GM10266 (cell line): ENCODE data around the gene PRICKLE3.

Experiments used
- DNase-seq: peaks from one replicate; pipeline ENCODE4 v3.0.0; 2012; ENCODE audit errors: extremely low spot score
- TF ChIP-seq, protein P1 (sequence below): IDR thresholded peaks from 2 replicates; pipeline ENCODE4 v1.5.1; 2012; ENCODE audit warnings: mild to moderate bottlenecking, low read depth; ENCODE audit not compliant: control insufficient read depth, insufficient read depth; ENCODE audit errors: missing control alignments

The PRICKLE3 gene

GRCh38 chrX:49183701-49184281 is 2.4 kb downstream of the PRICKLE3 start:
- TF ChIP-seq, protein P1, sequence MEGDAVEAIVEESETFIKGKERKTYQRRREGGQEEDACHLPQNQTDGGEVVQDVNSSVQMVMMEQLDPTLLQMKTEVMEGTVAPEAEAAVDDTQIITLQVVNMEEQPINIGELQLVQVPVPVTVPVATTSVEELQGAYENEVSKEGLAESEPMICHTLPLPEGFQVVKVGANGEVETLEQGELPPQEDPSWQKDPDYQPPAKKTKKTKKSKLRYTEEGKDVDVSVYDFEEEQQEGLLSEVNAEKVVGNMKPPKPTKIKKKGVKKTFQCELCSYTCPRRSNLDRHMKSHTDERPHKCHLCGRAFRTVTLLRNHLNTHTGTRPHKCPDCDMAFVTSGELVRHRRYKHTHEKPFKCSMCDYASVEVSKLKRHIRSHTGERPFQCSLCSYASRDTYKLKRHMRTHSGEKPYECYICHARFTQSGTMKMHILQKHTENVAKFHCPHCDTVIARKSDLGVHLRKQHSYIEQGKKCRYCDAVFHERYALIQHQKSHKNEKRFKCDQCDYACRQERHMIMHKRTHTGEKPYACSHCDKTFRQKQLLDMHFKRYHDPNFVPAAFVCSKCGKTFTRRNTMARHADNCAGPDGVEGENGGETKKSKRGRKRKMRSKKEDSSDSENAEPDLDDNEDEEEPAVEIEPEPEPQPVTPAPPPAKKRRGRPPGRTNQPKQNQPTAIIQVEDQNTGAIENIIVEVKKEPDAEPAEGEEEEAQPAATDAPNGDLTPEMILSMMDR = no peak
- DNase-seq = no peak

DNA sequence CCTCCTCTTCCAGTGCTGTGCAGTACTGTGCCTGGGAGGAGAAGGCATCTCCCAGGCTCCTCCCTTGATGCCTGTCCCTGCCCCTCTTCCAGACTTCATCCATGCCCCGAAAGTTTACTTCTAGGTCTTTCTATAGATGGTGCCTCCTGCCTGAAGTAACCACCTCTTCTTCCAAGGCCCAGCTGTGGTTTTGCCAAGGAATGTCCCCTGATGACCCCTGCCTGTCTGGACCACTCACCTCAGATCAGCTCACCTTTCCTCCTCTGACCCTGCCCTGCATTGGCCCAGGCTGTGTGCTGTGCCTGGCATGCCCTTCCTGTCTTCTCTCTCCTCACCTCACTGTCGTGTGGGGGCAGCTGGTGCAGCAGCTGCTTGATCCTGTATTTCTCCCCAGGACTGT is 6.8 kb downstream of the PRICKLE3 start:
- TF ChIP-seq, protein P1 = no peak
- DNase-seq = no peak

GRCh38 chrX:49178537-49178936 is 7.6 kb downstream of the PRICKLE3 start:
- no peak for DNase-seq
- TF ChIP-seq, protein P1 = no peak

GRCh38 chrX:49177873-49178480 is 8.2 kb downstream of the PRICKLE3 start:
- no peak for DNase-seq
- TF ChIP-seq, protein P1 = no peak

DNA sequence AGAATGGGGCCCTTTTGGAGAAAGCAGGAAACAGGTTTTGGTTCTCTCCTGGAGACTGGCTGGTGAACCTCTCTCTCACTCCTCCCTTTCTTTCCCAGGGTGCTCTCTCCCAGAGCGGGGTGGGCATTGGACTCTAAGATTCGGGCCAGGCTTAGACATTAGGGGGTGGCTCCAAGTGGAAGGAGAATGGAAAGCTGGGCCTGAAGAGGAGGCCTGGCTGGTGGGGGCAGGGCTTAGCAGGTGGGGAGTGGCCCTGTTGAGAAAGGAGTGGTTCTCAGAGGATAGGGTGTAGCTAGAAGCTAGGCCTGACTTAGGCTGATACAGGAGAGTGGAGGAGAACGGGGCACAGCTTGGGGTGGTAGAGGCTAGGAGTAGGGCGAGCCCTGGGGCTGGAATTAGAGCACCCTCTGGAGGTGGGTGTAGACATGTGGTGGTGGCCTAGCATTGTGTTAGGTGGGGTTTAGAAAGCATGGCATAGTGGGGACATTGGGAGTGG is 8.8 kb downstream of the PRICKLE3 start:
- TF ChIP-seq, protein P1 = peak; percentile 7
- peak; percentile 10 for DNase-seq

- DNase-seq = peak; percentile 2
- TF ChIP-seq, protein P1 = no peak
Measured at GRCh38 chrX:49176421-49177326, 9.5 kb downstream of the PRICKLE3 start.
